ENCODE measurements around the gene DISP2. TPM values are rescaled to one million over a fixed set of nuclear protein-coding genes. Genes with fewer than 3 reads are reported as not detected.

Gene DISP2
- total RNA-seq, 1 donor from 2014 or later, result 0.76 TPM

DNA sequence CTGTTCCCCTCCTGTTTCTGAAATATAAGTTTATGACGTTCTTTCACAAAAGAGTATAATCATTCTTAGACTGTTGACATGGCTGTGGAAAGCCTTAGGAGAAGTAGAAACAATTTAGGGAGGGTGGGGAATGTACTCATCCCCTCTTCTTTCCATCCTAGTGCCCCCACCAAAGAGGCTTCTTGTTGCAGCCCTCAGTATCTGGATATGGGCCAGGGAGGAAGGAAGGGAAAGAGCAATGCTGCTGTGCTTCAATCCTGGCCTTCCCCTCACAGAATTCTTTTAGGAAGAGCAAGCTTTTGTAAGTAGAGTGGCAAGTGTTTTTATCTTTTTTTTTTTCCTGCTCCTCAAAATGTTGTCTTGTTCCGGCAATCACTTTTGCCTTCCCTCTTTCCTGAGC, 32.8 kb upstream of the DISP2 start:
- TF ChIP-seq, protein P1, sequence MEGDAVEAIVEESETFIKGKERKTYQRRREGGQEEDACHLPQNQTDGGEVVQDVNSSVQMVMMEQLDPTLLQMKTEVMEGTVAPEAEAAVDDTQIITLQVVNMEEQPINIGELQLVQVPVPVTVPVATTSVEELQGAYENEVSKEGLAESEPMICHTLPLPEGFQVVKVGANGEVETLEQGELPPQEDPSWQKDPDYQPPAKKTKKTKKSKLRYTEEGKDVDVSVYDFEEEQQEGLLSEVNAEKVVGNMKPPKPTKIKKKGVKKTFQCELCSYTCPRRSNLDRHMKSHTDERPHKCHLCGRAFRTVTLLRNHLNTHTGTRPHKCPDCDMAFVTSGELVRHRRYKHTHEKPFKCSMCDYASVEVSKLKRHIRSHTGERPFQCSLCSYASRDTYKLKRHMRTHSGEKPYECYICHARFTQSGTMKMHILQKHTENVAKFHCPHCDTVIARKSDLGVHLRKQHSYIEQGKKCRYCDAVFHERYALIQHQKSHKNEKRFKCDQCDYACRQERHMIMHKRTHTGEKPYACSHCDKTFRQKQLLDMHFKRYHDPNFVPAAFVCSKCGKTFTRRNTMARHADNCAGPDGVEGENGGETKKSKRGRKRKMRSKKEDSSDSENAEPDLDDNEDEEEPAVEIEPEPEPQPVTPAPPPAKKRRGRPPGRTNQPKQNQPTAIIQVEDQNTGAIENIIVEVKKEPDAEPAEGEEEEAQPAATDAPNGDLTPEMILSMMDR (IDR thresholded peaks at IDR 0.05; ENCODE audit: unreplicated experiment), result no peak
- no peak overlapping the region for H3K27ac Mint-ChIP-seq
- no peaks in the 10 kb centered on the region for H3K36me3 Mint-ChIP-seq
- H3K4me1 Mint-ChIP-seq, result peaks cover 69% of the 10 kb centered on the region
- H3K27me3 Mint-ChIP-seq (ENCODE audit: low read depth), result no peaks in the 10 kb centered on the region
- peak overlapping the region; percentile 77 for H3K4me3 Mint-ChIP-seq
- DNase-seq (ENCODE audit: low spot score in 2 of 2, unreplicated experiment in 2 of 2), result no peak
- no peaks in the 10 kb centered on the region for H3K9me3 Mint-ChIP-seq

DNA sequence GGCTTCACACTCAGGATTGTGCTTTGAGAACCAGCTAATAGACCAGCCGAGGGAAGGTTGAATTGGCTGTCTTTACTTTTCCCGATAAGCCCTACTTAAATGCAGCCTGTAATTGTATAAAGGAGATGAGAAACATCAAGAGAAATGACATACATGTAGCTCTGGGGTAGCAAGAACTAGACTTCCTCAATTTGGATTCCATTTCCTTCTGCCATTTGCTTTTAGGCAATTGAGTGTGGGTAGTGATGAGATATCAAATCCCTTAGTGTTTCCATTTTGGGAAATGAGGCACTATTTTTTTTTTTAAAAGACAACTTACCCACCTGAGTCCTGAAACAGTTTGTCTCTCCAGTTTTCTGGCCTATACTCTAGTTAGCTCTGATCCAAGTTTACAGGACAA, 32.3 kb upstream of the DISP2 start:
- H3K27ac Mint-ChIP-seq, result no peak overlapping the region
- peaks cover 73% of the 10 kb centered on the region for H3K4me1 Mint-ChIP-seq
- H3K36me3 Mint-ChIP-seq, result no peaks in the 10 kb centered on the region
- DNase-seq (ENCODE audit: low spot score in 2 of 2, unreplicated experiment in 2 of 2), result no peak
- H3K9me3 Mint-ChIP-seq, result no peaks in the 10 kb centered on the region
- TF ChIP-seq, protein P1 (IDR thresholded peaks at IDR 0.05; ENCODE audit: unreplicated experiment), result no peak
- H3K4me3 Mint-ChIP-seq, result no peak overlapping the region
- H3K27me3 Mint-ChIP-seq (ENCODE audit: low read depth), result no peaks in the 10 kb centered on the region

DNA sequence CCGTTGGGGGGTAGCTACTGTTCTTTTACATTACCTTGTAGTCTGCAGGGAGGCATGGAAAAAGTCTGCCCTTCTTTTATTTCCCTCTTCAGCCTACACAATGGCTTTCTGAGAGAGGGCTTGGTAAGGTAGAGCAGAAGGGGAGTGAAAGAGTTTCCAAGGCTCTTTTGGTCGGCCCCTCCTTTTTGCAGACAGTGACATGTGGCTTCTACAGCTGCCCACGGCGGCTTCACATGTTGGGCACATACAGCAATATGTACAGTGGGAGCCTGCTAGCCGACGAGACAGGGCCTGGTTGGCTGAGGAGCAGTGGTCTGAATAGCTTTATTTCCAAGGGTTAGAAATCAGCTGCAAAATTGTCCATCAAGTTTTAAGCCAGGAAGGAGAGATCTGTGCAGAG, 30.6 kb upstream of the DISP2 start:
- Mint-ChIP-seq H3K4me3 (no peak overlapping the region), H3K4me1 (peaks cover 61% of the 10 kb centered on the region), H3K9me3 (no peaks in the 10 kb centered on the region)

DNA sequence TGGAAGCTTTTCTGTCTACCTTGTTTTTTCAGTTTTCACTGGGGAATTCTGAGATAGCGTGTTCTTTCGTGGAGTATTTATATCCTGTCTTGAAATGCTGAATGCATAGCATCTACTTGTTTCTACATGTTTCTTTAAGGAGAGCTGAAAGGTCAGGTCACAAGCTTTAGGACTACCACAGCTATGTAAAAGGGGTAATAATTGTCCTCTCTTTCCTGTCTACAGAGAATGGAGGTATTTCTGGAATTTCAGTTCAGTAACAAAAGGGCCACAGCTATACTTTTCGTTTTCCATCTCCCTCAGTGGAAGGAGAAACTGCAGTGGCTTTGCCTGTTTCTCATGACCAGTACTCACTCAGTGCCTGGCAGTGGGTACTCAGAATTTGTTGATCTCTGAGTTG, 29.8 kb upstream of the DISP2 start:
- DNase-seq (ENCODE audit: low spot score in 2 of 2, unreplicated experiment in 2 of 2), result no peak
- TF ChIP-seq, protein P1 (IDR thresholded peaks at IDR 0.05; ENCODE audit: unreplicated experiment), result no peak
- Mint-ChIP-seq H3K4me1 (peaks cover 55% of the 10 kb centered on the region), H3K4me3 (no peak overlapping the region), H3K36me3 (no peaks in the 10 kb centered on the region), H3K27ac (peak overlapping the region; percentile 72), H3K9me3 (no peaks in the 10 kb centered on the region), H3K27me3 (ENCODE audit: low read depth) (no peaks in the 10 kb centered on the region)

More for the DNA sequence above, 30.6 kb upstream of the DISP2 start:
- DNase-seq (ENCODE audit: low spot score in 2 of 2, unreplicated experiment in 2 of 2), result no peak
- TF ChIP-seq, protein P1 (IDR thresholded peaks at IDR 0.05; ENCODE audit: unreplicated experiment), result no peak
- H3K27ac Mint-ChIP-seq, result peak overlapping the region; percentile 72
- no peaks in the 10 kb centered on the region for H3K27me3 Mint-ChIP-seq (ENCODE audit: low read depth)
- H3K36me3 Mint-ChIP-seq, result no peaks in the 10 kb centered on the region

DNA sequence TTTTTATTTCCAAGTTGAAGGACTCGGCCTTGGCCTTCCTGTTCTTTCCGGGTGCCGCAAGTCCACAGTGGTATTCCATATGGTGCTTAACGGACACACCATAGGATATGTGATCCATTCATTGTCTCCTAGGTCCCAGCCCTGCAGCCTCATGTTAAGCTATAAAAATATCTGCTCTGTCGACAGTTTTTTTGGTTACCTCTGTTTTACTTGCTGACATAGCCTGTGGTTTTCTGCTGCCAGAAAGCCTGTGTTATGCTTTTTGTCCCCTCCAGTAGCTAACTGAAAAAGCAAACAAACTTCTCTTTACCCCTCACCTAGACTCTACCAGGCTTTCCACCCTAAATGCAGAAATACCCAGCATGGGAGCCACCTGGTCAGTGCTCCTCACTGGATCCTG, 29.3 kb upstream of the DISP2 start:
- peaks cover 57% of the 10 kb centered on the region for H3K4me1 Mint-ChIP-seq
- no peak for DNase-seq (ENCODE audit: low spot score in 2 of 2, unreplicated experiment in 2 of 2)
- no peak overlapping the region for H3K4me3 Mint-ChIP-seq
- H3K36me3 Mint-ChIP-seq, result no peaks in the 10 kb centered on the region
- H3K27ac Mint-ChIP-seq, result peak overlapping the region; percentile 72
- TF ChIP-seq, protein P1 (IDR thresholded peaks at IDR 0.05; ENCODE audit: unreplicated experiment), result no peak
- H3K27me3 Mint-ChIP-seq (ENCODE audit: low read depth), result no peaks in the 10 kb centered on the region
- no peaks in the 10 kb centered on the region for H3K9me3 Mint-ChIP-seq

DNA sequence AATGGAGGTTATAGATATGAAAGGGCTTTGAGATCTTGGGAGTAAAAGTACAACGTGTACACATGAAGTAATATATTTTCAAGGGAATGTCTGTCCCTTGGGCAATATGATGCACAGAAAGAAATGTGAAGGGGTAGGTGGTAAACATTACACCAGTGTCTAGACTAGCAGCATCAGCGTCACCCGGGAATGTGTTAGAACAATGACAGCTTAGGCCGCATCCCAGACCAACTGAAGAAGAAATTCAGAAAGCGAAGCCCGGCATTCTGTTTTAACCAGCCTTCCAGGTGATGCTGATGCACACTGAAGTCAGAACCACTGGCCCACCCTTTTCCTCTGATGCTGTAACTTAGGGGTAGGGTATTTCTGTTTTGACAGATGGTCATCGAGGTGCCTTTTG, 28.2 kb upstream of the DISP2 start:
- Mint-ChIP-seq H3K27me3 (ENCODE audit: low read depth) (no peaks in the 10 kb centered on the region), H3K4me3 (no peak overlapping the region), H3K27ac (no peak overlapping the region)

More for the DNA sequence above, 28.2 kb upstream of the DISP2 start:
- no peaks in the 10 kb centered on the region for H3K9me3 Mint-ChIP-seq
- peaks cover 66% of the 10 kb centered on the region for H3K4me1 Mint-ChIP-seq
- DNase-seq (ENCODE audit: low spot score in 2 of 2, unreplicated experiment in 2 of 2), result no peak
- TF ChIP-seq, protein P1 (IDR thresholded peaks at IDR 0.05; ENCODE audit: unreplicated experiment), result no peak
- H3K36me3 Mint-ChIP-seq, result no peaks in the 10 kb centered on the region
